Activated naive CD4-positive, alpha-beta T cell treated with anti-CD3 and anti-CD28 coated beads, Interleukin-2, amount 50 U/mL, for 24 hours (primary cell): Measurements from ENCODE around the gene FKBP9.

Experiments
- H3K27ac Mint-ChIP-seq: one replicate; pipeline ENCODE4 v1.8.0; 2021; ENCODE audit warnings: mild to moderate bottlenecking, mixed read lengths
- H3K27me3 Mint-ChIP-seq: one replicate; pipeline ENCODE4 v1.8.0; 2021; ENCODE audit warnings: mixed read lengths
- H3K36me3 Mint-ChIP-seq: one replicate; pipeline ENCODE4 v1.8.0; 2021; ENCODE audit warnings: mixed read lengths
- H3K4me1 Mint-ChIP-seq: one replicate; pipeline ENCODE4 v1.8.0; 2021; ENCODE audit warnings: mixed read lengths
- H3K4me3 Mint-ChIP-seq: one replicate; pipeline ENCODE4 v1.8.0; 2021; ENCODE audit warnings: mild to moderate bottlenecking, mixed read lengths
- H3K9me3 Mint-ChIP-seq: one replicate; pipeline ENCODE4 v1.8.0; 2021; ENCODE audit warnings: mixed read lengths

FKBP9 gene

GRCh38 chr7:33039257-33039902 is 82.1 kb downstream of the FKBP9 start:
- peak overlapping the region; percentile 90 for H3K27ac Mint-ChIP-seq
- no peaks in the 10 kb centered on the region for H3K27me3 Mint-ChIP-seq
- no peaks in the 10 kb centered on the region for H3K9me3 Mint-ChIP-seq
- peaks cover 71% of the 10 kb centered on the region for H3K4me1 Mint-ChIP-seq
- H3K4me3 Mint-ChIP-seq = peak overlapping the region; percentile 88
- H3K36me3 Mint-ChIP-seq = peaks cover 2% of the 10 kb centered on the region

GRCh38 chr7:33039903-33040292 is 82.7 kb downstream of the FKBP9 start:
- Mint-ChIP-seq H3K9me3 (no peaks in the 10 kb centered on the region), H3K27me3 (no peaks in the 10 kb centered on the region), H3K36me3 (peaks cover 2% of the 10 kb centered on the region), H3K27ac (peak overlapping the region; percentile 90), H3K4me3 (peak overlapping the region; percentile 88), H3K4me1 (peaks cover 69% of the 10 kb centered on the region)

GRCh38 chr7:33040803-33041516 is 83.7 kb downstream of the FKBP9 start:
- H3K27me3 Mint-ChIP-seq = no peaks in the 10 kb centered on the region
- H3K4me3 Mint-ChIP-seq = peak overlapping the region; percentile 85
- H3K9me3 Mint-ChIP-seq = no peaks in the 10 kb centered on the region
- peaks cover 2% of the 10 kb centered on the region for H3K36me3 Mint-ChIP-seq
- H3K27ac Mint-ChIP-seq = peak overlapping the region; percentile 88
- peaks cover 69% of the 10 kb centered on the region for H3K4me1 Mint-ChIP-seq

GRCh38 chr7:33041631-33042428 is 84.6 kb downstream of the FKBP9 start:
- peaks cover 2% of the 10 kb centered on the region for H3K36me3 Mint-ChIP-seq
- H3K9me3 Mint-ChIP-seq = no peaks in the 10 kb centered on the region
- no peaks in the 10 kb centered on the region for H3K27me3 Mint-ChIP-seq
- no peak overlapping the region for H3K27ac Mint-ChIP-seq
- H3K4me3 Mint-ChIP-seq = no peak overlapping the region
- peaks cover 67% of the 10 kb centered on the region for H3K4me1 Mint-ChIP-seq

GRCh38 chr7:33043501-33044400 is 86.5 kb downstream of the FKBP9 start:
- Mint-ChIP-seq H3K27ac (peak overlapping the region; percentile 53), H3K36me3 (no peaks in the 10 kb centered on the region), H3K4me1 (peaks cover 66% of the 10 kb centered on the region), H3K27me3 (no peaks in the 10 kb centered on the region), H3K9me3 (no peaks in the 10 kb centered on the region), H3K4me3 (no peak overlapping the region)

- H3K36me3 Mint-ChIP-seq = no peaks in the 10 kb centered on the region
- no peaks in the 10 kb centered on the region for H3K27me3 Mint-ChIP-seq
- peaks cover 68% of the 10 kb centered on the region for H3K4me1 Mint-ChIP-seq
- no peak overlapping the region for H3K4me3 Mint-ChIP-seq
- H3K9me3 Mint-ChIP-seq = no peaks in the 10 kb centered on the region
- peak overlapping the region; percentile 3 for H3K27ac Mint-ChIP-seq
These were observed 87.1 kb downstream of the FKBP9 start for GRCh38 chr7:33044401-33044718.

GRCh38 chr7:33044986-33045385 is 87.7 kb downstream of the FKBP9 start:
- peaks cover 64% of the 10 kb centered on the region for H3K4me1 Mint-ChIP-seq
- no peaks in the 10 kb centered on the region for H3K27me3 Mint-ChIP-seq

GRCh38 chr7:33048257-33048656 is 91.0 kb downstream of the FKBP9 start:
- no peak overlapping the region for H3K27ac Mint-ChIP-seq
- H3K4me3 Mint-ChIP-seq = no peak overlapping the region
- no peaks in the 10 kb centered on the region for H3K36me3 Mint-ChIP-seq
- peaks cover 74% of the 10 kb centered on the region for H3K4me1 Mint-ChIP-seq
- H3K27me3 Mint-ChIP-seq = no peaks in the 10 kb centered on the region
- no peaks in the 10 kb centered on the region for H3K9me3 Mint-ChIP-seq

More at GRCh38 chr7:33044986-33045385, 87.7 kb downstream of the FKBP9 start:
- no peaks in the 10 kb centered on the region for H3K9me3 Mint-ChIP-seq
- peak overlapping the region; percentile 37 for H3K27ac Mint-ChIP-seq
- H3K36me3 Mint-ChIP-seq = no peaks in the 10 kb centered on the region
- H3K4me3 Mint-ChIP-seq = no peak overlapping the region

- Mint-ChIP-seq H3K4me3 (no peak overlapping the region), H3K27ac (no peak overlapping the region), H3K36me3 (no peaks in the 10 kb centered on the region), H3K4me1 (peaks cover 73% of the 10 kb centered on the region), H3K27me3 (no peaks in the 10 kb centered on the region), H3K9me3 (no peaks in the 10 kb centered on the region)
These were observed 91.5 kb downstream of the FKBP9 start for GRCh38 chr7:33048704-33049103.

- peaks cover 2% of the 10 kb centered on the region for H3K36me3 Mint-ChIP-seq
- H3K4me1 Mint-ChIP-seq = peaks cover 81% of the 10 kb centered on the region
- peak overlapping the region; percentile 72 for H3K27ac Mint-ChIP-seq
- no peaks in the 10 kb centered on the region for H3K9me3 Mint-ChIP-seq
- no peaks in the 10 kb centered on the region for H3K27me3 Mint-ChIP-seq
- peak overlapping the region; percentile 13 for H3K4me3 Mint-ChIP-seq
These were observed 93.5 kb downstream of the FKBP9 start for GRCh38 chr7:33050535-33051318.

GRCh38 chr7:33053721-33054120 is 96.5 kb downstream of the FKBP9 start:
- H3K4me3 Mint-ChIP-seq = peak overlapping the region; percentile 15
- H3K27ac Mint-ChIP-seq = peak overlapping the region; percentile 82
- H3K9me3 Mint-ChIP-seq = no peaks in the 10 kb centered on the region
- H3K36me3 Mint-ChIP-seq = peaks cover 2% of the 10 kb centered on the region
- no peaks in the 10 kb centered on the region for H3K27me3 Mint-ChIP-seq
- H3K4me1 Mint-ChIP-seq = peaks cover 86% of the 10 kb centered on the region

- Mint-ChIP-seq H3K27ac (peak overlapping the region; percentile 90), H3K4me3 (peak overlapping the region; percentile 19), H3K9me3 (no peaks in the 10 kb centered on the region), H3K27me3 (no peaks in the 10 kb centered on the region), H3K36me3 (peaks cover 2% of the 10 kb centered on the region), H3K4me1 (peaks cover 86% of the 10 kb centered on the region)
These were observed 97.2 kb downstream of the FKBP9 start for GRCh38 chr7:33054261-33054964.

GRCh38 chr7:33055158-33055557 is 97.9 kb downstream of the FKBP9 start:
- Mint-ChIP-seq H3K4me1 (peaks cover 89% of the 10 kb centered on the region), H3K4me3 (no peak overlapping the region)

More at GRCh38 chr7:33055158-33055557, 97.9 kb downstream of the FKBP9 start:
- Mint-ChIP-seq H3K27ac (peak overlapping the region; percentile 90), H3K27me3 (no peaks in the 10 kb centered on the region), H3K9me3 (no peaks in the 10 kb centered on the region), H3K36me3 (peaks cover 4% of the 10 kb centered on the region)
